A673 (cell line): ENCODE data around the gene LDLRAP1. TPM values are rescaled to one million over a fixed set of nuclear protein-coding genes. Genes with fewer than 3 reads are reported as not detected.

ENCODE experiments used
- BruUV-seq: library from RNA; stranded (reverse); fragments of 400-500 nt; replicated peaks from 2 replicates; lab custom pipeline; 2021; lab: Mats Ljungman, UMichigan
- CTCF ChIA-PET: fragments of 300-600 bp; sonication (Branson Sonifier 250); formaldehyde crosslinking; loops from one replicate; lab custom pipeline; 2022; ENCODE audit warnings: antibody characterized with exemption; lab: Charles Lee
- POLR2A ChIA-PET: fragments of 300-600 bp; sonication (Branson Sonifier 250); formaldehyde crosslinking; loops from one replicate; lab custom pipeline; 2022; ENCODE audit warnings: antibody characterized with exemption; ENCODE audit not compliant: low non-redundant PET; lab: Charles Lee
- DNase-seq: peaks from one replicate; pipeline ENCODE4 v3.0.0-alpha.2; 2015; ENCODE audit warnings: low spot score
- H3K27ac ChIP-seq: fragments of 200-600 bp; sonication (generic); 2 replicates; pipeline ENCODE4 v1.5.1; 2016; ENCODE audit warnings: mixed run types, low read depth, mild to moderate bottlenecking, mixed read lengths, antibody characterized with exemption, low read length; ENCODE audit not compliant: poor library complexity, severe bottlenecking
- H3K27me3 ChIP-seq: fragments of 200-600 bp; sonication (generic); replicated peaks from 2 replicates; pipeline ENCODE4 v1.6.1; 2017; ENCODE audit warnings: mixed run types, low read depth, mild to moderate bottlenecking, mixed read lengths, antibody characterized with exemption, low read length; ENCODE audit not compliant: insufficient read depth, poor library complexity
- H3K36me3 ChIP-seq: fragments of 200-600 bp; sonication (generic); 2 replicates; pipeline ENCODE4 v1.6.1; 2016; ENCODE audit warnings: mixed run types, mild to moderate bottlenecking, mixed read lengths, antibody characterized with exemption, low read length; ENCODE audit not compliant: insufficient read depth, poor library complexity, severe bottlenecking
- H3K4me1 ChIP-seq: fragments of 200-600 bp; sonication (generic); 2 replicates; pipeline ENCODE4 v1.6.1; 2017; ENCODE audit warnings: mixed run types, mild to moderate bottlenecking, mixed read lengths, antibody characterized with exemption, low read length; ENCODE audit not compliant: insufficient read depth, poor library complexity, severe bottlenecking
- H3K4me3 ChIP-seq: fragments of 200-600 bp; sonication (generic); 2 replicates; pipeline ENCODE4 v1.5.1; 2016; ENCODE audit warnings: low read depth, mixed run types, mild to moderate bottlenecking, mixed read lengths, low read length; ENCODE audit not compliant: poor library complexity, severe bottlenecking
- H3K9me3 ChIP-seq: fragments of 200-600 bp; sonication (generic); 2 replicates; pipeline ENCODE4 v1.6.1; 2016; ENCODE audit warnings: mixed run types, low read depth, mild to moderate bottlenecking, mixed read lengths, antibody characterized with exemption, low read length; ENCODE audit not compliant: poor library complexity, severe bottlenecking
- CTCF ChIP-seq: fragments of 300-800, 200-600 bp; sonication (generic); conservative IDR thresholded peaks from 2 replicates; pipeline ENCODE4 v1.5.1; 2017; ENCODE audit warnings: low read depth, mild to moderate bottlenecking, antibody characterized with exemption, low read length, moderate library complexity, mixed read lengths
- EZH2 ChIP-seq: fragments of 200-600 bp; sonication (generic); IDR thresholded peaks from 2 replicates; pipeline ENCODE4 v1.6.1; 2017; ENCODE audit warnings: borderline replicate concordance, low read depth, mild to moderate bottlenecking, mixed read lengths, antibody characterized with exemption, low read length; ENCODE audit not compliant: poor library complexity, severe bottlenecking
- intact Hi-C: fragments of 100-400 bp; cut with micrococcal nuclease; formaldehyde crosslinking; loops from one replicate; pipeline ENCODE4 v1.10.0; 2022; ENCODE audit not compliant: unreplicated experiment
- total RNA-seq: library from RNA; stranded (reverse); gene quantifications from 2 replicates; pipeline ENCODE4 v1.2.3, GENCODE V29; 2021

Gene LDLRAP1
- total RNA-seq, 1 experiment from 2014 or later = 5.5 TPM

GRCh38 chr1:25579292-25580252 lies 36.2 kb downstream of the LDLRAP1 start:
- ChIA-PET CTCF (no interaction called here), POLR2A (no interaction called here)
- Histone ChIP-seq H3K36me3 (no peaks in the 10 kb centered on the region), H3K4me1 (no peaks in the 10 kb centered on the region), H3K9me3 (no peaks in the 10 kb centered on the region), H3K27ac (no peak overlapping the region), H3K4me3 (no peak overlapping the region), H3K27me3 (no peaks in the 10 kb centered on the region)
- intact Hi-C loops = no loop called here
- BruUV-seq = no TSS peak
- no peak for DNase-seq
- TF ChIP-seq CTCF (no peak), EZH2 (no peak)

GRCh38 chr1:25580927-25581326 lies 37.5 kb downstream of the LDLRAP1 start:
- Histone ChIP-seq H3K27me3 (no peaks in the 10 kb centered on the region), H3K4me1 (no peaks in the 10 kb centered on the region), H3K4me3 (no peak overlapping the region), H3K9me3 (no peaks in the 10 kb centered on the region), H3K27ac (no peak overlapping the region), H3K36me3 (no peaks in the 10 kb centered on the region)
- no peak for DNase-seq
- intact Hi-C loops = no loop called here
- TF ChIP-seq EZH2 = no peak
- TF ChIP-seq CTCF = no peak
- no TSS peak for BruUV-seq
- POLR2A ChIA-PET = no interaction called here
- CTCF ChIA-PET = no interaction called here

GRCh38 chr1:25581764-25582163 lies 38.4 kb downstream of the LDLRAP1 start:
- ChIA-PET CTCF (no interaction called here), POLR2A (no interaction called here)
- H3K27me3 ChIP-seq = no peaks in the 10 kb centered on the region
- H3K9me3 ChIP-seq = no peaks in the 10 kb centered on the region
- BruUV-seq = no TSS peak
- no peak for TF ChIP-seq CTCF
- TF ChIP-seq EZH2 = no peak
- H3K4me1 ChIP-seq = no peaks in the 10 kb centered on the region
- no peak overlapping the region for H3K27ac ChIP-seq
- H3K4me3 ChIP-seq = no peak overlapping the region
- H3K36me3 ChIP-seq = no peaks in the 10 kb centered on the region
- intact Hi-C loops = no loop called here
- DNase-seq = no peak
